NCI-H82 treated with DMSO at 0.1 percent for 48 hours (cell line): Measurements from ENCODE around the gene ADGRL3.
A peak's percentile ranks its signal among the peaks of the same experiment; 100 is the strongest.

Experiments used
- DNase-seq: peaks from one replicate; lab custom pipeline; 2025; ENCODE audit not compliant: unreplicated experiment; lab: John Stamatoyannopoulos, UW

ADGRL3 gene

DNA sequence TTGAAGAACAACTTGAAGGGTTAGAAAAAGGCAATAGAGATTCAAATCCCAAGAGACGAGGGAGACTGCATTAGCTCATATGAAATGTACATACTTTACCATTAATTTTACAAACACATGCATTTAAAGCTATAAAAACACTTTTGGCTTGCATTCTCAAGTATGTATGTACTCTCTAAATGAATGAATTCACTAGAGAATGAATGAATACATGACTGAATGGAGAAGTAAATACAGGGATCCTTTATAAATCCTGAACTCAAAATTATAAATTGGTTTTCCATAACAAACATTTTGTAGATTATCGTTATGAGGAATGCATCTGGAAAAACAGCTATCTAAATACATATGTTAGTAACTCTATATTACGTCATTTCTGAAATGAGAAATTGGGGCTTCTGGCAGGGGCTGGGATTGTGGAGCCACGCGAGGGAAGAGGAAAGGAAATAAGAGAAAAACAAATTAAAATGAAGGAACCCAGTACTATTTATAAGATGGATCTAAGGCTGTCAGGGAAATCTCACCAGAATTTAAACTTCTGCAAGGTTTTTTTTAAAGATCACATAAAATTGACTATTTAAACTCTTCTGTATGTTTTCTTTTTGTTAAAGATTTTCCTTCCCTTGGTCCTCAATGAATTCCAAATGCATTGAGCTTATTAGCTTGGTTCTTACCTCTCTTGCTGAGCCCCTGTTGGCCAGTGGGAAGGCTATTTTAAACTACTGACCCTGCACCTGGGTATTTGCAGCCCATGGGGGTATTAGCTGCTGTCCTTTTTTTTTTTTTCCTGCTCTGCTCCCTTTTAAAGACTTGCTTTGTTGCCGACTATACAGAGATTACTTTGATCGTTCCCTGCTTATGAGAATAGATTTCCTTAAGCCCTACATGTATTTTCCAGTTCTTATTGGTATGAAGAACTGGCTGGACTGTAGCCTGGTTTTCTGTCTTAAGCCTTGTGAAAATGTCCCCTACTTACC lies 207.8 kb downstream of the ADGRL3 start:
- no peak for DNase-seq

DNA sequence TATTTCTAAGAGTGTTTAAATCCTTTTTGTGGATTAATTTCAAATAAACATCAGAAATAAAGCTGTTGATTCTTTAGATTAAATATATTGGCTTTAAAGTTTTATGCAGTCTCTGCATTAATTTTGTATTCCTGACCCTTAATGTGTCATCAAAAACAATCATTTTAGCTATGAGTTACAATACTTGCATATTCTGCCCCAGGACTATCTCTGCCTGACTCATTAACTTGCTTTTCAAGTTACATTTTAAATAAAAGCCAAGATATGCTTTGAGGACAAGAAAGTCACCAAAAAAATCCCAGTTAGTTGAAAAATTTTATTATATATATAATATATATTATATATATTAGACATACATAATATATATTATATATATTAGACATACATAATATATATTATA lies 208.7 kb downstream of the ADGRL3 start:
- no peak for DNase-seq

DNA sequence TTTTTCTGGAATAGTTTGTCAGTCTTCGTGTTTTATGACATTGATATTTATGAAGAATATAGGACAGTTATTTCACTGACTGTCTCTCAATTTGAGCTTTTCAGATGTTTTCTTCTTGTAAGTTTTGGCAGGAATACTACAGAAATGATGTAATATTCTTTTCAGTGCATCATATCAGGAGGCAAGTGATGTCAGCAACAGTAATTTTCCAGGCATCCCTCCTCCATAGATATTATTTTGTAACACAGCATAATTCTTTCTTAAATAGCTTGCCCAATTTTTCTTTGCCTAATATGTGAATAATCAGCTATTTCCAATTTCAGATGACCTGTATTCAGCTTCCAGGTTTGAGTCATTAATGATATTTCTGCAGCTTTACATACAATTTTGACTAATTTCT lies 211.1 kb downstream of the ADGRL3 start:
- no peak for DNase-seq

DNA sequence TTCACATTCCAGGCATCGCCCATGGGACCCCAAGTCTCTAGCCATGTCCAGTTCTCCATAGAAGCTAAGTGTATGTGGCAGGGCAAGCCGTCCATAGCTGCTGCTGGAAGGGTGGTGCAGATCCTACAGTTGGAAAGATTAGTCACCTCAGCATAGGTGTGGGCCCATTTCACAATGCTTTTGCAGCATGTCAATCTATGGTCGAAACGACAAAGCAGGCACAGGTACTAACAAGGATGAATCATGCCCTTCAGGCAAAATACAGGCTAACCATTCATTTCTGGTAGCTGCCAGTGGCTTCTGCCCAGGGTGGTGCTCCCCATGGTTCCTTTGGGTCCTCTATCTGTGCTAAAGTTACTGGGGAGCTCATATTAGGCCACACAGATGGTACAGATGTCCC lies 225.2 kb downstream of the ADGRL3 start:
- no peak for DNase-seq

DNA sequence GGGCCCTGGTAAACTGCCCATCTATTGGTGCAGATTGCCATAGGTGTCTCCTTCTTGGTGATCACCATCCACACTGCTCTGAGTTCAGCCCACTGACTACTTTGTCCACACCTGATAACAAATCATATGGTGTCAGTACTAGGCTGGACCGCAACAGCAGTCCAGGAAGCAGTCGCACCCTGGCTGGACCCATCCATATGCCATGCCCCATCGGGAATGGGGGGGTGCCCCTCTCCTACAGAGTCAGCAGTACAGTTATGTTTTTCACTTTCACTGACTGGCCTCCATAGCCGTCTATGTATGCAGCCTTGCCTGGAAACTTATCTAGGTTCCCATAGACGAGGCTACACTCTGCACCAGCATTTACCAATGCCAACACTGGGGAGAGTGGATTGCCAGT lies 226.1 kb downstream of the ADGRL3 start:
- no peak for DNase-seq

DNA sequence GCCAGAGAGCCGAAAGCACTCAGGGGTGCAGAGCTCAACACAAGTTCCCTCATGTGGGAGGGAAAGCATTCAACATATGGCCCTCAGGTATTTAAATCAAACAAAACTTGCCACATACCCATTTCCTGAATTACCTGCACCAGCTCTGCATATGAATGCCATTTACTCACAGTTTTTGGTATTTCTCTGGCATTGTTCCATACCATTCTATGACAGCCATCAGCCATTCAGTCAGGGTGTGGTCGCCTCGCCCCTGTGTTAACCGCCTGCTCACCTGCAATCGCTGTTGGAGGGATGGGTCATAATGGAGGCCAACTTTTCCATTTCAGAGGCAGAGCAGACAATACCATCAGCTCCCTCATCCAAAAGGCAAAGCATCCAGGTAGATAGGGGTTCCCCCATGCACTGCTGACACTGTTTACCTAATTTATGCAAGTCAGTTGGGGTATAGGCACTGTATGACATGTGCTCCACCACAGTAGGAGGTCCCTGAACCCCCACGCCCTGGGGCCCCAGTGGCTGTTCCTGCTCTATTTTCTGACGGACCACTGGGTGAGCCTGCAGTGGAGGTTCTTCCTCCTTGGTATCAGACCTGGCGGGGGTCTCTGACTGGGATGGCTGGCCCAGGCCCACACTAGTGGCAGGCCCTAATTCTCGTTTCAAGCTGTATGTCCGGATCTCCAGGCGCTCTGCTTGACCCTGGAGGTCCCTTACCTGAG lies 227.1 kb downstream of the ADGRL3 start:
- DNase-seq: no peak

DNA sequence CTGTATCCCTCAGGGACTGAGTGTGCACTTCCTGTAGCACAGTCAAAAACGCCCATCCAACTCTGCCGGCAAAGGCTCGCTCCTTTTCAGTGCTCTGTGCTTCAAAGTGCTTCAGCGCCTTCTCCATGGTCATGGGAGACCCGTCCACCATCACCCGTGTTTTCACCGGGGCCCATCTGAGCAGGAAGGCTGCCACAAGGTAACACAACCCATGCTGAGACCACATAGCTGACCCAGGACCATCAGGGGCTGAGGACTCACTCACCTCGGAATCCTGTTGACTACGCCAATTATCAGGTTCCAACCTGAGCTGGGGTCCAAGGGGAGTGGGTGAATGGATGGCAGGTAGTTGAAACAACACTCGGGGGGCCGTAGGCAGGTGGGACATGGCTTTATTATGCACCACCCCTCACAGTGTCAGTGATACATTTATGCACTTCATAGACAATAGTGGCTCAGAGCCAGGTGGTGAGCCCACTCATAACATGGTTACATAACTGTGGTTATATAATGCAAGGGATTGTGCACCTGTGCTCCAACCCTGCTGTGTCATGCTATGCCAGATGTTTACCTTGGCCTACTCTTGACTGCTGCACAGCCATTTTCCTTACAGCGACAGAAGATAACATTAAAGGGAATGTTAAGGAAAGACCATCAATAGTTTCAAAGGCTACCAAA lies 227.8 kb downstream of the ADGRL3 start:
- DNase-seq: no peak

DNA sequence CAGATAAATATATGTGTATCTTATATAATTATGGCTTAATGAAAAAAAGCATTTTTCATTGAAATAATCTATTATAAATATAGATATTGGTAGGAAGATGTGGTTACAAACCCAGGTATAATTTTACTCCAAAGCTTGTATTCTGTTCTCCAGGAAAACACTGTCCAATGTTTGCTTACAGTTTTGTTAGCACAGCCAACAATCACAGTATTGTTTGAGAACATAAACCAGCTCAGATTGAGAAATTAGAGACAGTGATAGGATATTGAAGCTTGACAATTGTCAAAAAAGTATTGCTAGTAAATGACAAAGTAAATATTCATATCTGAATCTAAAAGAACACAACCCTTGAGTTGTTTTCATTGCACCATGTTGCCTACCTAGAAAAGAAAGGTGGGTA lies 228.8 kb downstream of the ADGRL3 start:
- no peak for DNase-seq

DNA sequence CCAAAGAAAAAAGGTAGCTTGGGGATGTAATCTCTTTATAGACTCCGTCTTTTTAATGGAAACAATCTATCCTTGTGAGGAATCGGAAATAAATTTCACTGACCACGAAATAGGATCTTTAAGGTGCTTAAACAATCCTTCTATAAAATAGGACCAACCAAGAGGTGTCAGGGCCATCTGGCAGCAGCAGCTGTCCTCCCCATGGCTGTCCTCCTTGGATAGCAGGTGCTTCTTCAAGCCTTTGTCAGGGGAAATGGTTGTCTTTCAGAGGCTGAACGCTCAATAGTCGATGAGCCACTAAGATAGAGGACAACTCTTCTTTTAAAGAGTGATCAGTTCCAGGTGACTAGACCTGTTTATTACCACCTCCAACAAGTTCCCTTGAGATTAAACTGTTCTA lies 231.0 kb downstream of the ADGRL3 start:
- no peak for DNase-seq

DNA sequence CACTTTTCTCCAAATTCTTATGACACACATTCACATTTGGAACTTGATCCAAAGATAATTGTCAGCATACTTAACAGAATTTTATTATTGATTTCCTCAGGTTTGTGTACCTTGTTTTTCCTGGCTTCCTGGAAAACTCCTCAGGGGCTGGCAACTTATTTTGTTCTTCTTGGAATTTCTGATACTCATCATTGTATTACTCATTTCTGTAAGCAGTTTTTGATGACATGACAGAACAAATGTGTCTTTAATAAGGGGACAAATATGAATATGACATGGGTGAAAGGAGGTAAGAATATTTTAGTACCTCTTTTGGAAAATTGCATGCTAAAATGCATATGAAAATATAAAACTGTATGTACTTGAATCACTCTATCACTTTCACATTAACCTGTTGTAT lies 237.8 kb downstream of the ADGRL3 start:
- DNase-seq: no peak

DNA sequence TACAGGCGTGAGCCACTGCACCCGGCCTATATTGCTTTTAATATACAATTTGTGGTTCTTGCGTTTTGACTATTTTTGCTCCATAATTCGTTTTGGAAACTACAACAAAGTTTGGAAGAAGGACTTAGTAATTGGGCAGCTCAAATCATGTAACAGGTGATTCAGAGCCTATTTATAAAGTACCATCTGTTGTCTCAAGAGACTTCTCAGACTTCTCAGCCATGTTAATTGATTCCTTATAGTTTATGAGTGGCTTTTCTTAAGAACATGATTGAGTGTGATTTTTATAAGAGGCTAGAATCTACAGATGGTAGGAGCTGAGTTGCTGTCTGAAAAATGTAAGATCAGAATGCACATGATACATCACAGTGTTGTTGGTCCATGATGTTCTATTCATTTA lies 240.2 kb downstream of the ADGRL3 start:
- DNase-seq: peak; percentile 67

DNA sequence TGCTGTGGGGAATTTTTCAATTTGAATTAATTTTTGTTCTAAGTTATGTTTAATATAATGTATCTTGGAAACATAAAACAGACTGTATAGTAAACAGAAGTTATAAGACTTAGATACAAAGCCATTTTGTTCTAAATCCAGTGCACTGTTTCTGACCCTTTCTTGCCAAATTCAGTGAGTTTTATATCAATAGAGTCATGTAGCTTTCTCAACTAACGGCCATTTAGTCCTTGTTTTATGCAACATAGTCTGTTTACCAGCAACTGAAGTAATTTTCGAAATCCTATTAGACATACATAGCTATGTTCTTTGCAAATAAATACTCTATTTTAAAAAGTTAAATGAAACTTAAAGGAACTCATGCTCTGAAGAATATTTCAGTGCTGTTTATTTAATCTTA lies 242.8 kb downstream of the ADGRL3 start:
- DNase-seq: no peak

DNA sequence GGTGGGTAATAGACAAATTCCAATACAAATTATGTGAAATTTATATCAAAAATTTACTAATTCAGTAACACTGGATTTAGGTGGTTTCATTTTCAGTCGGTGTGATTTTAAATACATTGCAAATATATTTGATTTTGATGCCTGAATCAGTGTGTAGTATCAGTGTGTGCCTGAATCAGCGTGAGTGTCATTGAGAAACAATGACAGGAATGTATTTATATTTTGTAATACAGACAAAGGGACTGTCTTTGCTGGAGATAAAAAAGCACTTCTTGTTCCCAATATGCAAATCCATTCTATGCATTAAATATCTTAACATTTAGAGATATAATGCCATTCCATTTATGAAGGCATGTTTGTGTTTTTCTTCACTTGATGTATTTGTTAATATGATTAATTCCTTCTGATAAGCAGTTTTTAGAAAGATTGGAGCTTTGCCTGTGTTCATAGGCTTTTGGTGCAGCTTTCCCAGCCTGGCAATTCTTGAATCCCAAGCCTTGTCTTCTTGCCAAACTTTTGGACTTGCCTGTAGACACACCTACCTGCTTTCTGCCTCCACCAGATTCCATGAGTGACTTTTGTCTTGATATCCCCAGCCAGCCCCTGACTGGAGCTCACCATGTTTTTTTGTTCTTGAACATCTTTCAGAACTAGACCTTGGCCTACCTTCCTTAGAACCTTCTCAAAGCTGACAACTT lies 243.8 kb downstream of the ADGRL3 start:
- DNase-seq: no peak

DNA sequence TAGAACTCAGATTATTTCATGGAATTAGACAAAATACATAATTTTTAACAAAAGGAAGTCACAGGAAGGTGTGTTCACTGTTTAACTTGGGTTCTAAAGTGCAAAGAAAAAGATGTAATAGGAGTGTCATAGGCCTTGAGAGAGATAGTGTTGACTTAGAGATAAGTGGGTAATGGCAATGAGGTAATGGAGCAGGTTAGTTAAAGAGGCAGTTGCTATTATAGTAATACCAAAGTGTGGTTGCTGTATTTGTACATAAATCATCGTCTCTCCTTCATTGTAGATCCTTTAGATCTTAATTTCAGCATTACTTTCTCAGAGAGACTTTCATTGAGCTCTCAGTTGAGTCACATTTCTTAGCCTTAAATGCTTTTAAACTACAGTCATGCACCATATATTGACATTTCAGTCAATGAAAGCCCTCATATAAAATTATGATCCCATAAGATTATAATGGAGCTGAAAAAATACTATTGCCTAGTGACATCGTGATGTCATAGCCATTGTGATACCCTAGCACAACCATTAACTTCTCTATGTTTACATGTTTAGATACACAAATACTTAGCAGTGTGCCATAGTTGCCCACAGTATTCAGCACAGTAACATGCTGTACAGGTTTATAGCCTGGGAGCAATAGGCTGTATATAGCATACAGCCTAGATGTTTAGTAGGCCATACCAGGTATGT lies 245.4 kb downstream of the ADGRL3 start:
- DNase-seq: no peak

DNA sequence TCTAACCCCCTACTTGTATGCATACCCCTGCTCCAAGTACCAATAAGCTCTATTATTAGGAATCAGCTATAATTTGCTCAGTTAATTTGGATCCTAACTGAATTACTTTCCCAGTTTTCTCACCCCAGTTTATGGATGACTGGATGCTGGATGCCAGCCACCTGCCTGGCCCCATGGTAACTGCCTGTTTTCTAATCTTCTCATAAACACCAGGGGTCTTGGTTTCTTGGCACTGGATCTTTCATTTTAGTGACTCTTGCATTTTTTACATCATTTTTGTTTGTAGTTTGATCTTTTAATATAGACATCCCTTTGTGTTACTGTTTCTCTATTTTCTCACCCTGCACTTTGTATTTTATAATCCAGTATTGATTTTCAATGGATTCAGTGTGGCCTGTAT lies 246.8 kb downstream of the ADGRL3 start:
- DNase-seq: no peak

DNA sequence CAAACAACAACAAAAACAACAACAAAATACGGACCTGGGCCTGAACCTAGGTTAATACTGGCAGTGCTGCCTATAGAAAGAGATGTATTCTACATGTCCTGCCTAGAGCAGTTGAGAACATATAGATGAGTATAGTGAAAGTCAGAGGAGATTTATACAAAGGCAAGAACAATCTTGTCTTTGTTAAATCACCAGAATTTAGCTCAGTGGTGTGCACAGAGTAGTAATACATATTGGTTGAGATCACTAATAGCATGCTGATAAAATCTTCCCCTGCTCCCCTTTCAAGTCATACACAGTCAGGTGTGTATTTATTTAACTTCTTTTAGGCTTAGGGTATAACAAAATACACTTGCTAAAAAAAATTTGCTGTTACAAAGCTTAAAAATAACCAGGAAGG lies 247.8 kb downstream of the ADGRL3 start:
- DNase-seq: no peak

DNA sequence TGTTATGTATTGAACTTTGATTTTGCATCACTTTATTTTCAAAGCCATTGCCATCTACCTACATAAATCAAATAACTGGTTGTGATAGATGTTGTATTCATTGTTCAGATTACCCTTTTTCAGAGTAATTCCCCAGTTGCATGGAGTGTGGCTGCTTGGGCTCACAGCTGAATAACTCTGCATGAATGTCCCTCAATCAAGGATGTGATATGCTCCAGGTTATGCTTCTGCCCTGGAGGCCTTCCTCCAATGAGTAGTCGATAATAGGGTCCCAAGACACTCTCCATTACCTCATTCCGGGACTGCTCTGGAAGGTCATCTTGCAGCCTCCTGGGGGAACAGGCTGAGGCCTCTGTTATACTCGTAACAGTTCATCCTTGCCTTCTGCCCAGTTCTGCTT lies 251.8 kb downstream of the ADGRL3 start:
- no peak for DNase-seq

DNA sequence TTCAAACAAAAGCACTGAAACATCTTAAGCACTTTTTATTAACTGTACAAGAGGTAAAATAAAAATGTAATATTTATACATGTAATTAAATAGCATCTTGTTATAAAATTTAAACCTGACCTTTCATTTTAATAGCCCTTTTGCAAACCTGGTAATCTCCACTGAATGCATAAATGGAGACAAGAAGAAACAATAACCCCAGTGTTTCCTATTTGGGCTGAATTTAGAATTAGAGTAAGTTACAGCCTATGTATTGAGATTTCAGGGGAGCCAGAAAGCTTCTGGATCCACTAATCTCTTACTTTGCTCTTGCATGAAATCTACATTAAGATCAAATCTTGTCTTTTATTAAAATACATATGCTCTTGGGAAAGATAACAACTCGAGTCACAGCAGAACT lies 261.8 kb downstream of the ADGRL3 start:
- no peak for DNase-seq

DNA sequence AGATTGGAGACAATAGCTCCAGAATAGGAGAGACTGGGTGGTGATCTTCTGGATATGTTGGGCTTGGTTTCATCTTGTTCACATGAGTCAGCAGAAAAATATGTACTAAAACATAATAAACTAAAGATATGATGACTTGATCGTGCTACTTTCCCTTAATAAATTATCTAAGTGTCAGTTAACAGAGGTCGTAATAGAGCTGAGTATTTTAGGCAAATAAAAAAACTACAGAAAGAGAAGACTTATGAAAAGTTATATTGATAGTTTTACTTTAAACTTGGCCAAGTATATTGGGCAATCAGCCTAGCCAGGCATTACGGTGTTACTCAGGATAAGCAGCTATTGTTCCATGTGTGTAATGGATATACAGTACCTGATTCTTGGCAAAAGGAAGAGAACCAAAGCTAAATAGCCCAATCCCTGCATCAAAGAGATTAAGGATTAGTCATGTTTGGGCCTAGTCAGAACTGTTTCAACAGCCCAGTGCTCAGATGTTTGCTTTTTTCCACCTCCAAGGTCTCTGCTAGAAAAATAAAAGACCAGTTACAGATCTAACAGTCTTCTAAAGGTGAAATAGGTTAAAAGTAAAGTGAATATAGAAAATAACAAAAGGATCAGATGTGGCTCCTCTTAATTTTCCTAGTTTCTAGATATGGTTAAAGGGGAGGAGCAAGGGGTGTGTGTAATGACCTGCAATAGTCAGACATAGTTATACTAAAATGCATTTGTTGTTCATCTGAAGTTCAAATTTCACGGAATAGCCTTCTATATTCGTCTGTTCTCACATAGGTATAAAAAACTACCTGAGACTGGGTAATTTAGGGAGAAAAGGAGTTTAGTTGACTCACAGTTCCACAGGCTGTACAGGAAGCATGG lies 262.6 kb downstream of the ADGRL3 start:
- DNase-seq: no peak
